ENCODE results near the gene MARCHF4. TPM values are rescaled to one million over a fixed set of nuclear protein-coding genes. Genes with fewer than 3 reads are reported as not detected.

MARCHF4 gene, protein sequence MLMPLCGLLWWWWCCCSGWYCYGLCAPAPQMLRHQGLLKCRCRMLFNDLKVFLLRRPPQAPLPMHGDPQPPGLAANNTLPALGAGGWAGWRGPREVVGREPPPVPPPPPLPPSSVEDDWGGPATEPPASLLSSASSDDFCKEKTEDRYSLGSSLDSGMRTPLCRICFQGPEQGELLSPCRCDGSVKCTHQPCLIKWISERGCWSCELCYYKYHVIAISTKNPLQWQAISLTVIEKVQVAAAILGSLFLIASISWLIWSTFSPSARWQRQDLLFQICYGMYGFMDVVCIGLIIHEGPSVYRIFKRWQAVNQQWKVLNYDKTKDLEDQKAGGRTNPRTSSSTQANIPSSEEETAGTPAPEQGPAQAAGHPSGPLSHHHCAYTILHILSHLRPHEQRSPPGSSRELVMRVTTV
- total RNA-seq = not detected
- not detected for polyA plus RNA-seq (2013, experiment 1 of 2)
- polyA plus RNA-seq (2013, experiment 2 of 2) = 0.01 TPM
- total RNA-seq = 0 to 0.23 (median 0) reads per million in 172 experiments

DNA sequence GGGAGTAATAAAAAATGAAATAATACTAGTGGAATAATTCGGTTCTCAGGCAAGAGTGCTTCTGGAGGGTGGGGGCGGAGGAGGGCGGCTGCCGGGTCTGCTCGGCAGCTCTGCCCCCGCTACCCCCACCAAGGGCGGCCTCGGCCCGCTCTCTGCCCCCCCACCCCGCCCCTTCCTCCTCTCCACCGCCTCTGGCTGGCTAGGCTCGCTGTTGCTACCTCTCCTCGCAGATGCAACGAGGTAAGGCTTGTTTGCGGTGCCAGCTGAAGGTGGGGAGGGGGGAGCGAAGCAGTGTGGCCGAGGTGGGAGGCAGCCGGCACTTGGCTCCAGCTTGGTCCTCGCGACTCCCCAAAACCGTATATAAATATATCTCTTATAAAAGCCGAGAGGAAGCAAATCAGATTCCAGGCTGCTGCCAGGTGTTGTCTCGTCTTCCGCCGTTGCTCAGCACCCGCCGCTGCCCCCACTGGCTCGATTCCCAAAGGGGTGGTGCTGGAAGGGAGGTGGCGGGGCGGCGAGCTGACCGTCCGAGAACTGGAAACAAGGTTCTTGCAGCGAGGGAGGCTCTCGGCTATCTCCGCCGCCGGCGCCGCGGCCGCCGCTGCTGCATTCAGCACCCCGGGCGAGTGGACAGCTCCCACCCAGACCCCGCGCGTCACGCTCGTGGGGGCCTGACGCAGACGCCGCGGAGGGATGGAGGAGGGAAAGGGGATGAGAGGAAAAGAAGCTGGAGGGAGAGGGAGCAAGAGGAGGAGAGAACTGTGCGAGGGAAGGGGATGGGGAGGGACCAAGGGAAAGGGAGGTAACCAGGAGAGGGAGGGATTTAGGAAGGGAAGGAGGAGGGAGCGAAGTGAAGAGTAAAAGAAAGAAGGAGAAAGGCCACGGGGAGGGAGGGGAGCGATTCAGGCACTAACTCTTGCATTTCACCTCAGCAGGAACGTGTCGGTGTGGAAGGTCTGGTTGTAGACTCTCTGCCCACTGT is at the start of gene MARCHF4:
MARCHF4 (minus strand) TSS at position 763 of the 982 bp plus-strand sequence. CDS start 2,223 bp downstream, outside the sequence.
- CTCF ChIA-PET = no interaction called here
- intact Hi-C loops (cut with DNase I, micrococcal nuclease) = no loop called here
- TF ChIP-seq, protein P1, sequence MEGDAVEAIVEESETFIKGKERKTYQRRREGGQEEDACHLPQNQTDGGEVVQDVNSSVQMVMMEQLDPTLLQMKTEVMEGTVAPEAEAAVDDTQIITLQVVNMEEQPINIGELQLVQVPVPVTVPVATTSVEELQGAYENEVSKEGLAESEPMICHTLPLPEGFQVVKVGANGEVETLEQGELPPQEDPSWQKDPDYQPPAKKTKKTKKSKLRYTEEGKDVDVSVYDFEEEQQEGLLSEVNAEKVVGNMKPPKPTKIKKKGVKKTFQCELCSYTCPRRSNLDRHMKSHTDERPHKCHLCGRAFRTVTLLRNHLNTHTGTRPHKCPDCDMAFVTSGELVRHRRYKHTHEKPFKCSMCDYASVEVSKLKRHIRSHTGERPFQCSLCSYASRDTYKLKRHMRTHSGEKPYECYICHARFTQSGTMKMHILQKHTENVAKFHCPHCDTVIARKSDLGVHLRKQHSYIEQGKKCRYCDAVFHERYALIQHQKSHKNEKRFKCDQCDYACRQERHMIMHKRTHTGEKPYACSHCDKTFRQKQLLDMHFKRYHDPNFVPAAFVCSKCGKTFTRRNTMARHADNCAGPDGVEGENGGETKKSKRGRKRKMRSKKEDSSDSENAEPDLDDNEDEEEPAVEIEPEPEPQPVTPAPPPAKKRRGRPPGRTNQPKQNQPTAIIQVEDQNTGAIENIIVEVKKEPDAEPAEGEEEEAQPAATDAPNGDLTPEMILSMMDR (IDR thresholded peaks at IDR 0.05) = no peak
- H3K9me3 Mint-ChIP-seq = no peaks in the 10 kb centered on the region
- no peaks in the 10 kb centered on the region for H3K36me3 ChIP-seq (ENCODE audit: insufficient read depth, low read length)
- peaks cover 34 to 50% of the 10 kb centered on the region in 2 experiments for H3K27me3 ChIP-seq (ENCODE audit: control insufficient read depth in 1 of 2, insufficient read depth in 2 of 2, low read length in 2 of 2)
- no peaks in the 10 kb centered on the region for H3K36me3 Mint-ChIP-seq (ENCODE audit: low read depth)
- peak; percentile 94 for ATAC-seq (ENCODE audit: poor library complexity)
- H3K27ac ChIP-seq (ENCODE audit: low read depth in 1 of 2, low read length in 2 of 2) = no peak within 1 kb of the TSS
- peaks cover 55% of the 10 kb centered on the region for H3K27me3 Mint-ChIP-seq
- H3K4me1 ChIP-seq (ENCODE audit: insufficient read depth, low read length) = peaks cover 19% of the 10 kb centered on the region
- H3K9me3 ChIP-seq (ENCODE audit: control insufficient read depth in 1 of 2, insufficient read depth in 1 of 2, low read length in 2 of 2) = peaks cover 0 to 22% of the 10 kb centered on the region in 2 experiments
- no peak within 1 kb of the TSS for H3K4me3 Mint-ChIP-seq
- POLR2A ChIA-PET = interaction anchor here (0.7 to 1.3 kb wide), 3 partner anchors 19 to 127 kb away, joined by 3 to 4 read pairs (median 4); partner anchors contain the start of genes RPL37A and SMARCAL1
- peak; percentile 47 to 80 (median 63) for DNase-seq
- H3K4me3 ChIP-seq (ENCODE audit: low read length) = peak within 1 kb of the TSS; percentile 14
- H3K4me1 Mint-ChIP-seq (ENCODE audit: low read depth) = peaks cover 27% of the 10 kb centered on the region
- no peak within 1 kb of the TSS for H3K27ac Mint-ChIP-seq

DNA sequence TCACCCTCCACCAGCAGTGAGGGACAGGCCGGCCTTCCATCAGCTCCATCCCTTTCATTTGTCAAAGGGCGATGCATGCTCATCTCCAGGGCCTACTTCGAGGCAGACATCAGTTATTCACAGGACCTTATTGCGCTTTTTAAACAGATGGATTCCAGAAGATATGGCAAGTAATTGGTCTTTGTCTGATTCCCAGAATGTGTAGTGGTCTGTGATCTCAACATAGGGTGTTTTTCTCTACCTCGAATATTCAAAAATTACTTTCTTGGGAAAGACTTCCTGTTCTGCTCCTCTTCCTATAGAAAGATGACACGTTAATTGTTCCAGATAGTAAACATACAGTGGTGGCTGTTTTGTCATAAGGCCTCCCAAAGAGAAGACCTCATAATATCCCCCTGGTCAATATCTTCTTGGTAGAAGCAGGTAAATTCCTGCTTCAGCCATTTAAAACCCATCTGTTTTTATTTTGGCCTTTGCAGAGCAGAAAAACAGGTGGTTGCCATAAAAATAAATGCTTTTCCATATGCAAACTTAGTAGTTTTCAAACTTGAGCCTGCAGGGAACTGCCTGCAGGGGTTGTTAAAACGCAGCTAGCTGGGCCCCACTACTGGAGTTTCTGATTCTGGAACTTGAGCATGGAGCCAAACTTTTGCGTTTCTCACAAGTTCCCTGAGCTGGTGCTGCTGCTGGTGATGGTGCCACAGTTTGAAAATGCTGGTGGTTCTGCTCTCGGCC is 48.3 kb upstream of the MARCHF4 start:
- Mint-ChIP-seq H3K27ac (no peak overlapping the region), H3K27me3 (no peaks in the 10 kb centered on the region), H3K36me3 (ENCODE audit: low read depth) (peaks cover 100% of the 10 kb centered on the region), H3K4me3 (no peak overlapping the region), H3K4me1 (ENCODE audit: low read depth) (peaks cover 21% of the 10 kb centered on the region), H3K9me3 (no peaks in the 10 kb centered on the region)
- Histone ChIP-seq H3K36me3 (ENCODE audit: insufficient read depth, low read length) (peaks cover 80% of the 10 kb centered on the region), H3K4me3 (ENCODE audit: low read length) (no peak overlapping the region), H3K4me1 (ENCODE audit: insufficient read depth, low read length) (no peaks in the 10 kb centered on the region), H3K9me3 (ENCODE audit: control insufficient read depth in 1 of 2, insufficient read depth in 1 of 2, low read length in 2 of 2) (peaks cover 0 to 8% of the 10 kb centered on the region in 2 experiments), H3K27me3 (ENCODE audit: control insufficient read depth in 1 of 2, insufficient read depth in 2 of 2, low read length in 2 of 2) (no peaks in the 10 kb centered on the region), H3K27ac (ENCODE audit: low read depth in 1 of 2, low read length in 2 of 2) (no peak overlapping the region)
- intact Hi-C loops (cut with DNase I, micrococcal nuclease) = no loop called here
- ChIA-PET POLR2A (no interaction called here), CTCF (no interaction called here)
- ATAC-seq (ENCODE audit: poor library complexity) = no peak
- DNase-seq = no peak
- TF ChIP-seq, protein P1 (IDR thresholded peaks at IDR 0.05) = no peak

DNA sequence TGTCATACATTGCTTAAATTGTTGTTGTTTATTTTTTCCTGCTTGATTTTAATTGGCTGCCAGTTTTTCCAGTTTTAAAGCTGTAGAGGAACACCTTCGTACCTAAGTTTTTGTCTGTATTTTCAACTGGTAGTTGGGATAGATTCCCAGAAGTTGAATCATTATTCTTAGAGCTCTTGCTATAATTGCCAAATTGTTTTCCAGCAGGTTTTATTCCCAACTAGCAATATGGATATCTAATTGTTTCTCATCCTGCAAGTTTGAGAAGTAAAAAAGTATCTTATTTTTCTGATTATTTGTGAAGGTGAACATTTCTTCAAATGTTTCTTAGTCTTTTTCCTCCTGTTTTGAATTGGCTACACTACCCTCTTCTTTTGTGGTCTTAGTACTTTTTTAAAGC is 46.7 kb upstream of the MARCHF4 start:
- H3K4me3 ChIP-seq (ENCODE audit: low read length) = no peak overlapping the region
- intact Hi-C loops (cut with DNase I, micrococcal nuclease) = no loop called here
- DNase-seq = no peak
- no peaks in the 10 kb centered on the region for H3K9me3 ChIP-seq (ENCODE audit: control insufficient read depth in 1 of 2, insufficient read depth in 1 of 2, low read length in 2 of 2)
- no peak overlapping the region for H3K27ac ChIP-seq (ENCODE audit: low read depth in 1 of 2, low read length in 2 of 2)
- no peak overlapping the region for H3K4me3 Mint-ChIP-seq
- no peaks in the 10 kb centered on the region for H3K9me3 Mint-ChIP-seq
- peaks cover 21% of the 10 kb centered on the region for H3K4me1 Mint-ChIP-seq (ENCODE audit: low read depth)
- POLR2A ChIA-PET = no interaction called here
- ATAC-seq (ENCODE audit: poor library complexity) = no peak
- no peaks in the 10 kb centered on the region for H3K4me1 ChIP-seq (ENCODE audit: insufficient read depth, low read length)
- TF ChIP-seq, protein P1 (IDR thresholded peaks at IDR 0.05) = no peak
- H3K27ac Mint-ChIP-seq = no peak overlapping the region
- H3K27me3 Mint-ChIP-seq = no peaks in the 10 kb centered on the region
- H3K36me3 Mint-ChIP-seq (ENCODE audit: low read depth) = peaks cover 97% of the 10 kb centered on the region
- CTCF ChIA-PET = no interaction called here
- H3K36me3 ChIP-seq (ENCODE audit: insufficient read depth, low read length) = peaks cover 73% of the 10 kb centered on the region
- H3K27me3 ChIP-seq (ENCODE audit: control insufficient read depth in 1 of 2, insufficient read depth in 2 of 2, low read length in 2 of 2) = no peaks in the 10 kb centered on the region

Measured in CD4-positive, alpha-beta T cell (primary cell).